D721Med (cell line): Measurements from ENCODE around the gene TRIP4.

Experiments used
- DNase-seq: peaks from one replicate; pipeline ENCODE4 v3.0.0; 2011; ENCODE audit warnings: low spot score; ENCODE audit not compliant: insufficient read length
- FAIRE-seq: peaks from 2 replicates; lab custom pipeline; 2011; peaks lifted over from hg19 to GRCh38; lab: Jason Lieb, UNC
- CTCF ChIP-seq: IDR thresholded peaks from 2 replicates; pipeline ENCODE4 v1.5.1; 2012; ENCODE audit warnings: mild to moderate bottlenecking, control low read depth; ENCODE audit not compliant: insufficient read depth; ENCODE audit errors: missing control alignments

Gene TRIP4

GRCh38 chr15:64502151-64502550 is 114.5 kb downstream of the TRIP4 start:
- DNase-seq (no peak), FAIRE-seq (no peak)
- TF ChIP-seq CTCF: no peak

DNA sequence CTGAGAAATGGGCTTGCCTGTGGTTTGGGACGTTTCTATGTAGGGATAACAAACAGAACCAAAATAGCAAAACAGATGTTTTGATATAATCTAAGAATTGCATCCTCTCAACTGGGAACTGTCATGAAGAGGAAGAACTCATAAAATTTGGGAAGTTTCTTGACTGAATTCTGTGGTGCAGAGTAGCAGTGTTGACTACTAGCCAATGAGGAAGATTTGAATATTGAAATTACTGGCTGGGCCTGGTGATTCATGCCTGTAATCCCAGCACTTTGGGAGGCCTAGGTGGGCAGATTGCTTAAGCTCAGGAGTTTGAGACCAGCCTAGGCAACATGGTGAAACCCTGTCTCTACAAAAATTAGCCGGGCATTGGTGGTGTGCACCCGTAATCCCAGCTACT is 114.9 kb downstream of the TRIP4 start:
- FAIRE-seq (no peak), DNase-seq (no peak)
- no peak for TF ChIP-seq CTCF

GRCh38 chr15:64503197-64503596 is 115.6 kb downstream of the TRIP4 start:
- DNase-seq (no peak), FAIRE-seq (peak; percentile 35)
- TF ChIP-seq CTCF: no peak

GRCh38 chr15:64503640-64504039 is 116.0 kb downstream of the TRIP4 start:
- TF ChIP-seq CTCF: no peak
- FAIRE-seq (no peak), DNase-seq (no peak)
